SK-N-SH treated with all-trans-retinoic acid at 6 μM for 48 hours (cell line): ENCODE data around the gene AUTS2.
A peak's percentile ranks its signal among the peaks of the same experiment; 100 is the strongest.

Experiments
- ATAC-seq: fragments of 200-7000 bp; cut with Tn5 transposase; 3 replicates; pipeline ENCODE4 v1.9.1; 2020; ENCODE audit warnings: mild to moderate bottlenecking, moderate library complexity
- ARNTL ChIP-seq: fragments of 450-650 bp; formaldehyde crosslinking; IDR thresholded peaks from 2 replicates; pipeline ENCODE4 v1.5.0; 2020; ENCODE audit warnings: low read depth, mild to moderate bottlenecking, moderate library complexity, borderline replicate concordance
- BACH2 ChIP-seq: fragments of 250-450 bp; sonication (Bioruptor Pico); IDR thresholded peaks from 2 replicates; pipeline ENCODE4 v1.9.0; 2021; ENCODE audit warnings: mild to moderate bottlenecking, borderline replicate concordance
- ESRRG ChIP-seq: fragments of 250-450 bp; sonication (Bioruptor Pico); IDR thresholded peaks from 2 replicates; pipeline ENCODE4 v1.6.1; 2021; ENCODE audit warnings: mild to moderate bottlenecking
- GLIS3 ChIP-seq: fragments of 250-450 bp; sonication (Bioruptor Pico); IDR thresholded peaks from 2 replicates; pipeline ENCODE4 v1.5.0; 2020; ENCODE audit warnings: mild to moderate bottlenecking, moderate library complexity
- ISL1 ChIP-seq: fragments of 250-450 bp; sonication (Bioruptor Pico); IDR thresholded peaks from 2 replicates; pipeline ENCODE4 v2.1.2; 2022; ENCODE audit warnings: mild to moderate bottlenecking, moderate library complexity
- OSR1 ChIP-seq: fragments of 250-450 bp; sonication (Bioruptor Pico); IDR thresholded peaks from 2 replicates; pipeline ENCODE4 v1.8.0; 2022; ENCODE audit warnings: moderate library complexity, mild to moderate bottlenecking, inconsistent platforms
- PPARA ChIP-seq: fragments of 250-450 bp; sonication (Bioruptor Pico); IDR thresholded peaks from 2 replicates; pipeline ENCODE4 v1.5.0; 2020; ENCODE audit warnings: mild to moderate bottlenecking, borderline replicate concordance
- RARB ChIP-seq: fragments of 250-450 bp; sonication (Bioruptor Pico); IDR thresholded peaks from 2 replicates; pipeline ENCODE4 v1.8.0; 2021; ENCODE audit warnings: mild to moderate bottlenecking, moderate library complexity
- SNAI2 ChIP-seq: fragments of 250-450 bp; sonication (Bioruptor Pico); IDR thresholded peaks from 2 replicates; pipeline ENCODE4 v1.5.0; 2020; ENCODE audit warnings: mild to moderate bottlenecking, moderate library complexity
- TCF4 ChIP-seq: fragments of 250-450 bp; sonication (Bioruptor Pico); IDR thresholded peaks from 2 replicates; pipeline ENCODE4 v1.8.0; 2021; ENCODE audit warnings: mild to moderate bottlenecking, moderate library complexity, borderline replicate concordance
- ZC3H10 ChIP-seq: fragments of 250-450 bp; sonication (Bioruptor Pico); IDR thresholded peaks from 2 replicates; pipeline ENCODE4 v1.5.1; 2021; ENCODE audit warnings: mild to moderate bottlenecking, moderate library complexity
- ZFP3 ChIP-seq: fragments of 250-450 bp; sonication (Bioruptor Pico); IDR thresholded peaks from 2 replicates; pipeline ENCODE4 v1.5.0; 2020; ENCODE audit warnings: mild to moderate bottlenecking, moderate library complexity
- ZFP30 ChIP-seq: fragments of 450-650 bp; formaldehyde crosslinking; IDR thresholded peaks from 2 replicates; pipeline ENCODE4 v1.5.0; 2022; ENCODE audit warnings: mild to moderate bottlenecking, moderate library complexity
- ZNF70 ChIP-seq: fragments of 450-650 bp; formaldehyde crosslinking; IDR thresholded peaks from 2 replicates; pipeline ENCODE4 v1.5.0; 2020; ENCODE audit warnings: mild to moderate bottlenecking, moderate library complexity
- ZNF8 ChIP-seq: fragments of 450-650 bp; formaldehyde crosslinking; IDR thresholded peaks from 2 replicates; pipeline ENCODE4 v1.5.0; 2020; ENCODE audit warnings: mild to moderate bottlenecking, moderate library complexity
- TF ChIP-seq, protein P1 (sequence below): fragments of 250-450 bp; sonication (Bioruptor Pico); IDR thresholded peaks from 2 replicates; pipeline ENCODE4 v1.8.0; 2020; ENCODE audit warnings: mild to moderate bottlenecking, moderate library complexity, borderline replicate concordance
- TF ChIP-seq, protein P2 (sequence below): fragments of 250-450 bp; sonication (Bioruptor Pico); IDR thresholded peaks from 2 replicates; pipeline ENCODE4 v1.8.0; 2021; ENCODE audit warnings: low read depth, mild to moderate bottlenecking, moderate library complexity, borderline replicate concordance
- TF ChIP-seq, protein P3 (sequence below): fragments of 250-450 bp; sonication (Bioruptor Pico); IDR thresholded peaks from 2 replicates; pipeline ENCODE4 v1.5.1; 2021; ENCODE audit warnings: mild to moderate bottlenecking, moderate library complexity

Gene AUTS2

DNA sequence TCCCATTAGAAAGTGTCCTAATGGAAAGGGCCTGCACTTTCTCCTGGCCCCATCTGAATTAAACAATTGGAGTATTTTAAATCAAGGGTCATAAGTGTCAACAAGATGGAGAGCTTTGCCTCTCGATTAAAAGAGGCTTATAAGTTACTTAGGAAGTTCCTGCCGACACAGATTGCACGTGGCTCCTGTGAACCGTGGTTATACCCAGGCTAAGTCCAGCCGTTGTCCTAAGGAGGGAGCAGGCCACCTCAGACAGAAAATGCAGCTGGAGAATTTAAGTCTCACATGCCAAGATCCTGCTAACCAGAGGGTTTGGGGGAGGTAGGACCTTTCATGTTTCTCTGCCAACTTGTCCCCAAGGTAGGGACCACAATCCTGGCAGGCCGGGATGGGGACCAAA is 907.2 kb downstream of the AUTS2 start:
- TF ChIP-seq GLIS3 (no peak), TCF4 (CRISPR knock-in tag) (no peak), PPARA (CRISPR knock-in tag) (no peak), BACH2 (CRISPR knock-in tag) (no peak)
- TF ChIP-seq, protein P1, sequence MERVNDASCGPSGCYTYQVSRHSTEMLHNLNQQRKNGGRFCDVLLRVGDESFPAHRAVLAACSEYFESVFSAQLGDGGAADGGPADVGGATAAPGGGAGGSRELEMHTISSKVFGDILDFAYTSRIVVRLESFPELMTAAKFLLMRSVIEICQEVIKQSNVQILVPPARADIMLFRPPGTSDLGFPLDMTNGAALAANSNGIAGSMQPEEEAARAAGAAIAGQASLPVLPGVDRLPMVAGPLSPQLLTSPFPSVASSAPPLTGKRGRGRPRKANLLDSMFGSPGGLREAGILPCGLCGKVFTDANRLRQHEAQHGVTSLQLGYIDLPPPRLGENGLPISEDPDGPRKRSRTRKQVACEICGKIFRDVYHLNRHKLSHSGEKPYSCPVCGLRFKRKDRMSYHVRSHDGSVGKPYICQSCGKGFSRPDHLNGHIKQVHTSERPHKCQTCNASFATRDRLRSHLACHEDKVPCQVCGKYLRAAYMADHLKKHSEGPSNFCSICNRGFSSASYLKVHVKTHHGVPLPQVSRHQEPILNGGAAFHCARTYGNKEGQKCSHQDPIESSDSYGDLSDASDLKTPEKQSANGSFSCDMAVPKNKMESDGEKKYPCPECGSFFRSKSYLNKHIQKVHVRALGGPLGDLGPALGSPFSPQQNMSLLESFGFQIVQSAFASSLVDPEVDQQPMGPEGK, result no peak
- no peak for ATAC-seq

DNA sequence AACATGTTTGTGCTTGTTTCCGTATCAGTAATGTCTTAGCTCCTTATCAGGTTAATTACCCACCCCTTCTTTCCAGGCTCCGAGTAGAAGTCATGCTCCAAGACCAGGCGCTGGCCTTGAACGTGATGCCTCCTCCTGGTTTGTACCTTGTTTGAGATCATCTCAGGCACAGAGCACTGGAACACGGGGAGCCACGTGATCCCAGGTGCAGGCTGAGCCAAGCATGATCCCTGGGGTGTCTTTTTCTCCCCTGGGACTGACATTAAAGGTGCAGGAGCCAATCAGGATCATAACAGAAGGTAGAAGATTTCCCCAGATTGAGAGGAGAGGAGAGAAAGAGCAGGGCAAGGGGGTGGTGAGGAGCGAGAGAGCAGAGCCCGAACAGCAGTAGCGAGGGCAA is 907.6 kb downstream of the AUTS2 start:
- ATAC-seq, result no peak

DNA sequence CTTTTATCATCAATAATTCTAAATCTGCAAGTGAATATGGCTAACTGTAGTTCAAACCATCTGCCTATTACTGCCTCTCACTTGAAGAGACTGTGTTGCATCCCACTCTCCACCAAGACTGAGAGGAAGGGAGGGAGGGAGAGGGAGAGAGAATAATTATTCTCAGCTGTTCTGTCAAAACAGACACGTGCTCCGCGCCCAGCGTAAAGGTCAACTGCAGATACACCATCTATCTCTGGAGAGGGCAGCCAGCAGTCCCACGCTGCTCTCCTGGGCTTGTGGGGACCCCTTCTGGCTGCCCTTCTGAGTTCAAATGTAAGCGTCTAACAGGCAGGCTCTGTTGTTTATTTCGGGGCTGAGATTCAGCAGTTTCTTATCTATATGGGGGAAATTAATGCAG is 908.2 kb downstream of the AUTS2 start:
- peak; percentile 87 for ATAC-seq
- TF ChIP-seq TCF4 (CRISPR knock-in tag), result peak; percentile 73; the same call in 1 of the 2 replicates
- no peak for TF ChIP-seq ZFP30 (CRISPR knock-in tag)
- TF ChIP-seq ZNF8 (CRISPR knock-in tag), result 0 out of 2 replicates have a peak, but pooled peaks have one; percentile 18
- TF ChIP-seq, all 23 proteins: peak for 2

More for the DNA sequence above, 907.6 kb downstream of the AUTS2 start:
- TF ChIP-seq ESRRG (CRISPR knock-in tag) (no peak), ZNF70 (CRISPR knock-in tag) (no peak), ZC3H10 (CRISPR knock-in tag) (no peak), ARNTL (CRISPR knock-in tag) (no peak), SNAI2 (no peak), ISL1 (CRISPR knock-in tag) (no peak), PPARA (CRISPR knock-in tag) (no peak), BACH2 (CRISPR knock-in tag) (no peak), ZFP3 (CRISPR knock-in tag) (no peak)
- TF ChIP-seq, protein P1, result no peak
- TF ChIP-seq, protein P2, sequence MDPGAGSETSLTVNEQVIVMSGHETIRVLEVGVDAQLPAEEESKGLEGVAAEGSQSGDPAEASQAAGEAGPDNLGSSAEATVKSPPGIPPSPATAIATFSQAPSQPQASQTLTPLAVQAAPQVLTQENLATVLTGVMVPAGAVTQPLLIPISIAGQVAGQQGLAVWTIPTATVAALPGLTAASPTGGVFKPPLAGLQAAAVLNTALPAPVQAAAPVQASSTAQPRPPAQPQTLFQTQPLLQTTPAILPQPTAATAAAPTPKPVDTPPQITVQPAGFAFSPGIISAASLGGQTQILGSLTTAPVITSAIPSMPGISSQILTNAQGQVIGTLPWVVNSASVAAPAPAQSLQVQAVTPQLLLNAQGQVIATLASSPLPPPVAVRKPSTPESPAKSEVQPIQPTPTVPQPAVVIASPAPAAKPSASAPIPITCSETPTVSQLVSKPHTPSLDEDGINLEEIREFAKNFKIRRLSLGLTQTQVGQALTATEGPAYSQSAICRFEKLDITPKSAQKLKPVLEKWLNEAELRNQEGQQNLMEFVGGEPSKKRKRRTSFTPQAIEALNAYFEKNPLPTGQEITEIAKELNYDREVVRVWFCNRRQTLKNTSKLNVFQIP, result no peak

DNA sequence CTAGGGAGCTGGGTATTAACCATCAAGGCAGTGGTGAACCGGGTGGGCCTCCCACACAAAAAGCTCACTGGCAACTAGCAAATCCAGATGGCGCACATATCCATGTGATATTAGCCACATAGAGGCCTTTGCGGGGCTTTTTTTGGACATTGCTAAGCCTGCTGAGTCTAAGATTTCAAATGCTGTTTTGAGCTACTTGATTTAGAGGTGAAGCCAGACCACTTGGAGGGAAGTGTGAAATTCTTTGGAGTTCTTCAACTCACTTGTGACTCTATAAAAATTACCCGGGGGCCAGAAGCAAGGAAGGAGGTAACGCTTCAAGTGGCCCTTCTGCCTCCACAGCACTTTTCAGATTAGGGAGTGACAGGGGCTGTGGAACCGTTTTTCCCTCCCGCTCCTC is 913.9 kb downstream of the AUTS2 start:
- no peak for ATAC-seq
- TF ChIP-seq ZNF70 (CRISPR knock-in tag) (no peak), OSR1 (no peak), ZNF8 (CRISPR knock-in tag) (no peak), RARB (CRISPR knock-in tag) (no peak), ESRRG (CRISPR knock-in tag) (no peak), ZFP3 (CRISPR knock-in tag) (no peak), SNAI2 (no peak), ISL1 (CRISPR knock-in tag) (no peak), ARNTL (CRISPR knock-in tag) (no peak), GLIS3 (no peak), TCF4 (CRISPR knock-in tag) (no peak)
- TF ChIP-seq, protein P2, result no peak
- TF ChIP-seq, protein P1, result no peak
- TF ChIP-seq, protein P3, sequence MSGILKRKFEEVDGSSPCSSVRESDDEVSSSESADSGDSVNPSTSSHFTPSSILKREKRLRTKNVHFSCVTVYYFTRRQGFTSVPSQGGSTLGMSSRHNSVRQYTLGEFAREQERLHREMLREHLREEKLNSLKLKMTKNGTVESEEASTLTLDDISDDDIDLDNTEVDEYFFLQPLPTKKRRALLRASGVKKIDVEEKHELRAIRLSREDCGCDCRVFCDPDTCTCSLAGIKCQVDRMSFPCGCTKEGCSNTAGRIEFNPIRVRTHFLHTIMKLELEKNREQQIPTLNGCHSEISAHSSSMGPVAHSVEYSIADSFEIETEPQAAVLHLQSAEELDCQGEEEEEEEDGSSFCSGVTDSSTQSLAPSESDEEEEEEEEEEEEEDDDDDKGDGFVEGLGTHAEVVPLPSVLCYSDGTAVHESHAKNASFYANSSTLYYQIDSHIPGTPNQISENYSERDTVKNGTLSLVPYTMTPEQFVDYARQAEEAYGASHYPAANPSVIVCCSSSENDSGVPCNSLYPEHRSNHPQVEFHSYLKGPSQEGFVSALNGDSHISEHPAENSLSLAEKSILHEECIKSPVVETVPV (CRISPR knock-in tag), result no peak
